Measurements from ENCODE around the gene BEND4. TPM values are rescaled to one million over a fixed set of nuclear protein-coding genes. Genes with fewer than 3 reads are reported as not detected.

Gene BEND4
- total RNA-seq, 1 donor from 2014 or later = under 0.01 TPM

GRCh38 chr4:42104521-42104920 is 47.9 kb downstream of the BEND4 start:
- no peak for DNase-seq

GRCh38 chr4:42101446-42101975 is 50.9 kb downstream of the BEND4 start:
- DNase-seq = no peak

GRCh38 chr4:42088386-42088785 is 64.1 kb downstream of the BEND4 start:
- no peak for DNase-seq

- DNase-seq = no peak
These were observed 68.6 kb downstream of the BEND4 start for GRCh38 chr4:42083816-42084215.

- DNase-seq = no peak
These were observed 72.1 kb downstream of the BEND4 start for GRCh38 chr4:42080306-42080705.

GRCh38 chr4:42078184-42078801 is 74.2 kb downstream of the BEND4 start:
- DNase-seq = no peak

- DNase-seq = no peak
These were observed 78.2 kb downstream of the BEND4 start for GRCh38 chr4:42074294-42074693.

- no peak for DNase-seq
These were observed 82.0 kb downstream of the BEND4 start for GRCh38 chr4:42070463-42070862.

- DNase-seq = no peak
These were observed 85.2 kb downstream of the BEND4 start for GRCh38 chr4:42067264-42067663.

- DNase-seq = no peak
These were observed 86.1 kb downstream of the BEND4 start for GRCh38 chr4:42066402-42066801.

Other genes starting within 250 kb of the BEND4 start
- 34.4 TPM for gene TMEM33, start 217.2 kb downstream of the BEND4 start, total RNA-seq
- 0.20 TPM for gene DCAF4L1, start 170.9 kb downstream of the BEND4 start, total RNA-seq
- 36.0 TPM for gene SLC30A9, start 162.1 kb downstream of the BEND4 start, total RNA-seq
- gene SHISA3, start 244.8 kb upstream of the BEND4 start, total RNA-seq = 2.3 TPM

All from skin of body (tissue), 2 donors.